Measurements from ENCODE around the gene FOXRED2. TPM values are rescaled to one million over a fixed set of nuclear protein-coding genes. Genes with fewer than 3 reads are reported as not detected.

The FOXRED2 gene
- total and polyA plus RNA-seq, 2 experiments from 2014 or later = 11.5 to 38.3 TPM

- TF ChIP-seq ZNF462 (CRISPR knock-in tag; IDR thresholded peaks at IDR 0.05) = no peak
- TF ChIP-seq ETS1 (IDR thresholded peaks at IDR 0.05) = no peak
- no peak for TF ChIP-seq CTCF (conservative IDR thresholded peaks at IDR 0.05; ENCODE audit: low read depth in 2 of 2)
- no peak for TF ChIP-seq ZNF331 (CRISPR knock-in tag; IDR thresholded peaks at IDR 0.05; ENCODE audit: low read depth)
- TF ChIP-seq REST (IDR thresholded peaks at IDR 0.05; ENCODE audit: unreplicated experiment) = no peak
- TF ChIP-seq STAT1 (IDR thresholded peaks at IDR 0.05; ENCODE audit: unreplicated experiment) = no peak
These were observed 35.9 kb downstream of the FOXRED2 start (continued) for GRCh38 chr22:36470994-36471331.

All from GM23338 (cell line).